Inflammatory macrophage (primary cell): ENCODE data around the gene TLL2.

Experiments
- DNase-seq, 2 donors: peaks; one replicate each; pipeline ENCODE4 v3.0.0-alpha.2; 2020 to 2022

Gene TLL2

GRCh38 chr10:96317067-96317833 lies 196.5 kb downstream of the TLL2 start:
- no peak for DNase-seq
